Stimulated activated naive CD8-positive, alpha-beta T cell treated with anti-CD3 and anti-CD28 coated beads, Interleukin-15, Interleukin-2, amounts not matched to agents 100 ng/mL and 50 ng/mL, for 24 hours (primary cell): ENCODE results near the gene DENND4C.

Experiments used
- H3K27ac Mint-ChIP-seq: one replicate; pipeline ENCODE4 v1.8.0; 2021; ENCODE audit warnings: mild to moderate bottlenecking, mixed read lengths
- H3K27me3 Mint-ChIP-seq: one replicate; pipeline ENCODE4 v1.8.0; 2021; ENCODE audit warnings: mixed read lengths
- H3K36me3 Mint-ChIP-seq: one replicate; pipeline ENCODE4 v1.8.0; 2021; ENCODE audit warnings: low read depth, mixed read lengths
- H3K4me1 Mint-ChIP-seq: one replicate; pipeline ENCODE4 v1.8.0; 2021; ENCODE audit warnings: low read depth, mixed read lengths
- H3K4me3 Mint-ChIP-seq: one replicate; pipeline ENCODE4 v1.8.0; 2021; ENCODE audit warnings: mild to moderate bottlenecking, mixed read lengths
- H3K9me3 Mint-ChIP-seq: one replicate; pipeline ENCODE4 v1.8.0; 2021; ENCODE audit warnings: mixed read lengths

DENND4C gene

DNA sequence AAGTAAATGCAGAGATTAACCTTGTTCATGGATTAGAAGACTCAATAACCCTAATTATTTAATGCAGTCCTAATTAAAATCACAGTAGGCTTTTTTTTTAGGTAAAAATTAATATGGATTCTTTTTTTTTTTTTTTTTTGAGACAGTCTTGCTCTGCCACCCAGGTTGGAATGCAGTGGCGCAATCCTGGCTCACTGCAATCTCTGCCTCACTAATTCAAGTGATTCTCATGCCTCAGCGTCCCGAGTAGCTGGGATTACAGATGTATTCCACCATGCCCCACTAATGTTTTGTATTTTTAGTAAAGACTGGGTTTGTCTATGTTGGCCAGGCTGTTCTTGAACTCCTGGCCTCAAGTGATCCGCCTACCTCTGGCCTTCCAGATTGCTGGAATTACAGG is 40.6 kb downstream of the DENND4C start:
- no peak overlapping the region for H3K27ac Mint-ChIP-seq
- peaks cover 40% of the 10 kb centered on the region for H3K4me1 Mint-ChIP-seq
- H3K9me3 Mint-ChIP-seq = peaks cover 5% of the 10 kb centered on the region
- peaks cover 13% of the 10 kb centered on the region for H3K36me3 Mint-ChIP-seq
- no peak overlapping the region for H3K4me3 Mint-ChIP-seq
- H3K27me3 Mint-ChIP-seq = no peaks in the 10 kb centered on the region

DNA sequence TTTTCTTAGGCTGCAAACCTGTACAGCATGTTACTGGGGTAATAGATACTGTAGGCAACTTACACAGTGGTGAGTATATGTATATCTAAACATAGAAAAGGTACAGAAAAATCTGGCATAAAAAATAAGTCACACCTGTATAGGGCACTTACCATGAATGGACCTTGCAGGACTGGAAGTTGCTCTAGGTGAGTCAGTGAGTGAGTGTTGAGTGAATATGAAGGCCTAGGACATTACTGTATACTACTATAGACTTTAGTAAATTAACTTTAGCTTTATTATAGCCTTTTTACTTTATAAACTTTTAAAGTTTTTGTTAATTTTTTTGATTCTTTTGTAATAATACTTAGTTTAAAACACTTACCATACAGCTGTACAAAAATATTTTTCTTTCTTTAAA is 51.3 kb downstream of the DENND4C start:
- Mint-ChIP-seq H3K27me3 (no peaks in the 10 kb centered on the region), H3K27ac (no peak overlapping the region), H3K4me3 (no peak overlapping the region), H3K4me1 (peaks cover 17% of the 10 kb centered on the region), H3K9me3 (no peaks in the 10 kb centered on the region), H3K36me3 (peaks cover under 1% of the 10 kb centered on the region)

- H3K4me1 Mint-ChIP-seq = peaks cover 17% of the 10 kb centered on the region
- H3K9me3 Mint-ChIP-seq = no peaks in the 10 kb centered on the region
- H3K27me3 Mint-ChIP-seq = no peaks in the 10 kb centered on the region
- no peak overlapping the region for H3K4me3 Mint-ChIP-seq
- H3K27ac Mint-ChIP-seq = no peak overlapping the region
- H3K36me3 Mint-ChIP-seq = peaks cover 8% of the 10 kb centered on the region
These were observed 52.7 kb downstream of the DENND4C start for GRCh38 chr9:19283072-19283710.

GRCh38 chr9:19284729-19285128 is 54.2 kb downstream of the DENND4C start:
- Mint-ChIP-seq H3K27me3 (no peaks in the 10 kb centered on the region), H3K27ac (no peak overlapping the region), H3K4me3 (no peak overlapping the region), H3K36me3 (peaks cover 11% of the 10 kb centered on the region), H3K4me1 (peaks cover 17% of the 10 kb centered on the region), H3K9me3 (no peaks in the 10 kb centered on the region)

- Mint-ChIP-seq H3K9me3 (no peaks in the 10 kb centered on the region), H3K27ac (no peak overlapping the region), H3K4me3 (no peak overlapping the region), H3K27me3 (no peaks in the 10 kb centered on the region), H3K36me3 (peaks cover 19% of the 10 kb centered on the region), H3K4me1 (peaks cover 17% of the 10 kb centered on the region)
These were observed 56.2 kb downstream of the DENND4C start for GRCh38 chr9:19286634-19287188.

GRCh38 chr9:19288081-19288480 is 57.6 kb downstream of the DENND4C start:
- H3K36me3 Mint-ChIP-seq = peaks cover 23% of the 10 kb centered on the region
- H3K9me3 Mint-ChIP-seq = no peaks in the 10 kb centered on the region
- no peak overlapping the region for H3K4me3 Mint-ChIP-seq
- no peaks in the 10 kb centered on the region for H3K27me3 Mint-ChIP-seq
- peaks cover 17% of the 10 kb centered on the region for H3K4me1 Mint-ChIP-seq
- no peak overlapping the region for H3K27ac Mint-ChIP-seq

DNA sequence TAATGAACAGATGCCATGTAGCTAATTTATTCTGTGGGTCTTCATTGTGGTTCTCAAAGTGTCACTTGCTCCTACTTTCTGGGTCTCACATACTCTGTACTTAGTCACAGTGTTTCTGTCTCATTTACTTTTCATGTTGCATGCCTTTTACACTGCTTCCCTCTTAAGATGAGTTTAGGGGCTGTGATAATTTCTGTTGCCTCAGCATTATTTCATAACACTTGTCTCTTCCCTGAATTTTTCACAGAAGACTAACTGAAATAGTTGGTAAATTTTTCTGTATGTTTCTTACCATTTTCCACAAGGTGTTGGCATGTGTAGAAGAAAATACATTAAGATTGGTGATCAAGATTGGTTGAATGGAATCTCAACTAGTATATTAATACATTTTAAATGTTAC is 59.6 kb downstream of the DENND4C start:
- Mint-ChIP-seq H3K36me3 (peaks cover 29% of the 10 kb centered on the region), H3K27me3 (no peaks in the 10 kb centered on the region), H3K4me1 (peaks cover 7% of the 10 kb centered on the region), H3K4me3 (no peak overlapping the region), H3K9me3 (no peaks in the 10 kb centered on the region), H3K27ac (no peak overlapping the region)

- peaks cover 17% of the 10 kb centered on the region for H3K36me3 Mint-ChIP-seq
- H3K27ac Mint-ChIP-seq = no peak overlapping the region
- no peak overlapping the region for H3K4me3 Mint-ChIP-seq
These were observed 63.7 kb downstream of the DENND4C start for GRCh38 chr9:19294219-19294618.

GRCh38 chr9:19298436-19299000 is 68.0 kb downstream of the DENND4C start:
- Mint-ChIP-seq H3K27me3 (no peaks in the 10 kb centered on the region), H3K27ac (no peak overlapping the region), H3K4me3 (no peak overlapping the region), H3K4me1 (no peaks in the 10 kb centered on the region), H3K36me3 (peaks cover 19% of the 10 kb centered on the region), H3K9me3 (no peaks in the 10 kb centered on the region)

More at GRCh38 chr9:19294219-19294618, 63.7 kb downstream of the DENND4C start:
- Mint-ChIP-seq H3K9me3 (no peaks in the 10 kb centered on the region), H3K27me3 (no peaks in the 10 kb centered on the region), H3K4me1 (no peaks in the 10 kb centered on the region)

GRCh38 chr9:19303216-19303615 is 72.7 kb downstream of the DENND4C start:
- no peaks in the 10 kb centered on the region for H3K4me1 Mint-ChIP-seq
- H3K9me3 Mint-ChIP-seq = no peaks in the 10 kb centered on the region
- H3K27me3 Mint-ChIP-seq = no peaks in the 10 kb centered on the region
- no peak overlapping the region for H3K4me3 Mint-ChIP-seq
- H3K36me3 Mint-ChIP-seq = peaks cover 33% of the 10 kb centered on the region
- H3K27ac Mint-ChIP-seq = no peak overlapping the region

DNA sequence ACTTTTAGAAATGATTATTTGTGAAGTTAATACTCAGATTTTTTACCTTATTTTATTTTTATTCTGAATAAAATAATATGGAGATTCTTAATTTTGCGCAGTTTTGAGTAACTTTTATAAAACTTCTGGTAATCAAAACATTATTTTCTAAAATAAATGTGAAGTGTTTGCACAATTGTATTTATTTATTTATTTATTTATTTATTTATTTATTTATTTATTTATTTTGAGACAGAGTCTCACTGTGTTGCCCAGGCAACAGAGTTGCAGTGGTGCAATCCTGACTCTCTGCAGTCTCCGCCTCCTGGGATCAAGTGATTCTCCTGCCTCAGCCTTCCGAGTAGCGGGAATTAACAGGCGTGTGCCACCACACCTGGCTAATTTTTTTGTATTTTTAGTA is 76.1 kb downstream of the DENND4C start:
- Mint-ChIP-seq H3K27ac (no peak overlapping the region), H3K4me1 (no peaks in the 10 kb centered on the region), H3K4me3 (no peak overlapping the region), H3K9me3 (no peaks in the 10 kb centered on the region), H3K27me3 (no peaks in the 10 kb centered on the region), H3K36me3 (peaks cover 33% of the 10 kb centered on the region)

DNA sequence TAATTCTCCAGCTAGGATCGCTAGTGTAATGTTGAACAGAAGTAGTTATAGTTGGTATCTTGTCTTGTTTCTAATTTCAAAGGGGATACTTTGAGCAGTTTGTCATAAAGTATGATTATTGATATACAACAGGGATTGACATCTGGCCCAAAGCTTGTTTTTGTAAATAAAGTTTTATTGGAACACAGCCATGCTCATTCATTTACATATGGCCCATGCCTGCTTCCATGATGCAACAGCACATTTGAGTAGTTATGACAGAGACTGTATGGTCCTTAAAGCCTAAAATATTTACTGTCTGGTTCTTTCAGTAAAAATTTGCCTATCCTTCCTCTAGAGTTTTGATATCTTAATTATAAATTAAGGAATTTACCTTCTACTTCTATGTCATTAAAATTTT is 79.8 kb downstream of the DENND4C start:
- no peaks in the 10 kb centered on the region for H3K4me1 Mint-ChIP-seq
- peaks cover 16% of the 10 kb centered on the region for H3K36me3 Mint-ChIP-seq
- H3K9me3 Mint-ChIP-seq = no peaks in the 10 kb centered on the region
- H3K27me3 Mint-ChIP-seq = no peaks in the 10 kb centered on the region
- H3K27ac Mint-ChIP-seq = no peak overlapping the region
- no peak overlapping the region for H3K4me3 Mint-ChIP-seq

- Mint-ChIP-seq H3K4me1 (no peaks in the 10 kb centered on the region), H3K4me3 (no peak overlapping the region), H3K36me3 (peaks cover 10% of the 10 kb centered on the region), H3K27ac (no peak overlapping the region), H3K9me3 (no peaks in the 10 kb centered on the region), H3K27me3 (no peaks in the 10 kb centered on the region)
These were observed 83.1 kb downstream of the DENND4C start for GRCh38 chr9:19313573-19313972.

DNA sequence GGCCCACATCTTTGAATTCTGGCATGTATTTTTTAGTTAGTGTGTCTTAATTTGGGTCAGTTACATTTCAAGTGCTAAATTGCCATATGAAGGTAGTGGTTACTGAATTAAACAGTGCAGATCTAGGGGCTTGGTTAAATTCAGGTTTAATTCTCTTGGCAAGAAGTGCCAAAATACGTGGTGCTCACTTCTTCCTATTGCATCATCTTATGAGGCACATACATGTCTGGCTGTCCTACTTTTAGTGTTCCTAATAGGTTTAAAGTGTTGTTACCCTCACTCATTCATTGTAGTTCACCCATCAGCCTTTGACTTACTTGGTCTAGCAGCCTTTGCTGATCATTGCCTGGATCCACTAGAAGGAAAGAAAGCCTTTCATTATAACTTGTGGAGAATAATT is 90.0 kb downstream of the DENND4C start:
- Mint-ChIP-seq H3K9me3 (no peaks in the 10 kb centered on the region), H3K4me3 (no peak overlapping the region), H3K36me3 (peaks cover 31% of the 10 kb centered on the region), H3K27ac (no peak overlapping the region), H3K27me3 (no peaks in the 10 kb centered on the region), H3K4me1 (peaks cover 7% of the 10 kb centered on the region)

GRCh38 chr9:19331877-19332276 is 101.4 kb downstream of the DENND4C start:
- Mint-ChIP-seq H3K9me3 (no peaks in the 10 kb centered on the region), H3K4me1 (no peaks in the 10 kb centered on the region), H3K27me3 (no peaks in the 10 kb centered on the region), H3K36me3 (peaks cover 19% of the 10 kb centered on the region), H3K27ac (no peak overlapping the region), H3K4me3 (no peak overlapping the region)

DNA sequence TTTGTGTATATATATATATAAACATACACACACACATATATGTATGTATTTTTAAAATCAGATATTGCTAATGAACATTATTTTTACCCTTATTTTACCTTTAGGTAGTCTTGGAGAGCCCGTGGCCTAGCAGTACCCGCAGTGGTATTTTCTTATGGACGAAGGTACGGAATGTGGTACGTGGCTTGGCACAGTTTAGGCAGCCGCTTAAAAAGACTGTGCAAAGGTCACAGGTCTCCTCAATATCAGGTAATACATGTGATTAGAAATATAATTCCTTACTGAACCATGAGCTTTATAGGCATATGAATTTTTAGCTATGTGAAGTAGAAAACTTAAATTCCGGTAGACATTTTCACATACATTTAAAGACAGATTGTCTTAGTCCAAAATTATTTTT is 105.7 kb downstream of the DENND4C start:
- Mint-ChIP-seq H3K4me1 (no peaks in the 10 kb centered on the region), H3K27me3 (no peaks in the 10 kb centered on the region), H3K9me3 (no peaks in the 10 kb centered on the region), H3K4me3 (no peak overlapping the region), H3K36me3 (peaks cover 21% of the 10 kb centered on the region), H3K27ac (no peak overlapping the region)
